ENCODE results near the gene ALX4.

The ALX4 gene

DNA sequence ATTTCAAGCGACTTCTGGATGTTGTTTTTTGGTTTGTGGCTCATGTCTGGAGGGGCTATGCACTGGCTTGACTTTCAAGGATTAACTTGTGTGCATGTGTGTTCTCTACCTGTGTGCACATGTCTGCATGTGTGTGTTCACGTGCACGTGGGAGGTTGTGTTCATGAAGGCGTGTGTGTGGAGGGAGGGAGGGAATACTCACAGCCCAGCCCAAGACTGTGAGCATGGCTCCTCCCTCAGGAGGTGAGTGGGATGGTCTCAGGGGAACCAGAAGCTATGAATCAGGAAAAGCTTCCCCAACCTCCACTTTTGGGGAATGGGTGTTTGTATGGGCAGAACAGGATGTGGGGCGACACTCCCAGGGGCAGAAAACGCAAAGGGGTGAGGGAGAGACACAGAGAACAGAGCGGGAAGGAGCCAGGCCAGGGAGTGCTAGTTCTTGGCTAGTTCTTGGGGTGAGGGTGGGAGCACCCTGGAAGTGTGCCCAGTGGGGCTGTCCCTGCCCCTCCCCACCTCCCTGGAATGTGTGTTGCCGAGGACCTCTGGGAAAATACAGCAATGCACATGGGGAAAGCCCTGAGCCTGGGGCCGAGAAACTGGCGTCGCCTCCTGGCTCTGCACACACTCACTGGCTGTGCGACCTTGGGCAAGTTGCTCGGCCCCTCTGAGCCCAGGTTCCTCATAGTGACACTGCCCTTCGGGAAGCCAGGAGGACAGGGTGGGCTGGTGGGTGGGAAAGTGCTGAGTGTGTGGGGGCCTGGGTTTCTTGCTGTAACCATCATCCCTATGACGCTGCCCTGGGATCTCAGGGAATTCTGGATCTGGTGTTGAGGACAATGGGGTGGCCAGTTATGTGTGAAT, 16.9 kb upstream of the ALX4 start:
- H4K20me1 ChIP-seq (ENCODE audit: insufficient read depth), result no peaks in the 10 kb centered on the region
- H2AFZ ChIP-seq (ENCODE audit: low read depth), result no peak overlapping the region
- no peak overlapping the region for H3K9ac ChIP-seq
- H3K4me1 ChIP-seq (ENCODE audit: low read depth, poor library complexity, severe bottlenecking), result no peaks in the 10 kb centered on the region
- H3K4me3 ChIP-seq (IDR thresholded peaks at IDR 0.05; ENCODE audit: insufficient read depth, low read depth, low read length), result no peak overlapping the region
- H3K27me3 ChIP-seq (ENCODE audit: insufficient read depth, low read depth), result 0 out of 2 replicates have a peak, but pooled peaks cover 3% of the 10 kb centered on the region
- H3K27ac ChIP-seq, result no peak overlapping the region
- H3K4me2 ChIP-seq, result no peak overlapping the region
- H3K79me2 ChIP-seq (ENCODE audit: insufficient read depth, low read depth), result no peaks in the 10 kb centered on the region
- TF ChIP-seq, protein P1, sequence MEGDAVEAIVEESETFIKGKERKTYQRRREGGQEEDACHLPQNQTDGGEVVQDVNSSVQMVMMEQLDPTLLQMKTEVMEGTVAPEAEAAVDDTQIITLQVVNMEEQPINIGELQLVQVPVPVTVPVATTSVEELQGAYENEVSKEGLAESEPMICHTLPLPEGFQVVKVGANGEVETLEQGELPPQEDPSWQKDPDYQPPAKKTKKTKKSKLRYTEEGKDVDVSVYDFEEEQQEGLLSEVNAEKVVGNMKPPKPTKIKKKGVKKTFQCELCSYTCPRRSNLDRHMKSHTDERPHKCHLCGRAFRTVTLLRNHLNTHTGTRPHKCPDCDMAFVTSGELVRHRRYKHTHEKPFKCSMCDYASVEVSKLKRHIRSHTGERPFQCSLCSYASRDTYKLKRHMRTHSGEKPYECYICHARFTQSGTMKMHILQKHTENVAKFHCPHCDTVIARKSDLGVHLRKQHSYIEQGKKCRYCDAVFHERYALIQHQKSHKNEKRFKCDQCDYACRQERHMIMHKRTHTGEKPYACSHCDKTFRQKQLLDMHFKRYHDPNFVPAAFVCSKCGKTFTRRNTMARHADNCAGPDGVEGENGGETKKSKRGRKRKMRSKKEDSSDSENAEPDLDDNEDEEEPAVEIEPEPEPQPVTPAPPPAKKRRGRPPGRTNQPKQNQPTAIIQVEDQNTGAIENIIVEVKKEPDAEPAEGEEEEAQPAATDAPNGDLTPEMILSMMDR (conservative IDR thresholded peaks at IDR 0.05; ENCODE audit: low read depth, low read length), result no peak
- H3K36me3 ChIP-seq (ENCODE audit: insufficient read depth), result no peaks in the 10 kb centered on the region

GRCh38 chr11:44325698-44326097, 15.8 kb upstream of the ALX4 start:
- peaks cover 8% of the 10 kb centered on the region; the same call in 1 of the 2 replicates for H3K27me3 ChIP-seq (ENCODE audit: insufficient read depth, low read depth)
- H3K4me1 ChIP-seq (ENCODE audit: low read depth, poor library complexity, severe bottlenecking), result no peaks in the 10 kb centered on the region
- H3K4me3 ChIP-seq (IDR thresholded peaks at IDR 0.05; ENCODE audit: insufficient read depth, low read depth, low read length), result no peak overlapping the region
- no peaks in the 10 kb centered on the region for H4K20me1 ChIP-seq (ENCODE audit: insufficient read depth)
- no peak overlapping the region for H3K4me2 ChIP-seq
- no peak overlapping the region for H2AFZ ChIP-seq (ENCODE audit: low read depth)
- TF ChIP-seq, protein P1 (conservative IDR thresholded peaks at IDR 0.05; ENCODE audit: low read depth, low read length), result no peak
- no peak overlapping the region for H3K27ac ChIP-seq
- no peak overlapping the region for H3K9ac ChIP-seq
- H3K36me3 ChIP-seq (ENCODE audit: insufficient read depth), result no peaks in the 10 kb centered on the region
- H3K79me2 ChIP-seq (ENCODE audit: insufficient read depth, low read depth), result no peaks in the 10 kb centered on the region

DNA sequence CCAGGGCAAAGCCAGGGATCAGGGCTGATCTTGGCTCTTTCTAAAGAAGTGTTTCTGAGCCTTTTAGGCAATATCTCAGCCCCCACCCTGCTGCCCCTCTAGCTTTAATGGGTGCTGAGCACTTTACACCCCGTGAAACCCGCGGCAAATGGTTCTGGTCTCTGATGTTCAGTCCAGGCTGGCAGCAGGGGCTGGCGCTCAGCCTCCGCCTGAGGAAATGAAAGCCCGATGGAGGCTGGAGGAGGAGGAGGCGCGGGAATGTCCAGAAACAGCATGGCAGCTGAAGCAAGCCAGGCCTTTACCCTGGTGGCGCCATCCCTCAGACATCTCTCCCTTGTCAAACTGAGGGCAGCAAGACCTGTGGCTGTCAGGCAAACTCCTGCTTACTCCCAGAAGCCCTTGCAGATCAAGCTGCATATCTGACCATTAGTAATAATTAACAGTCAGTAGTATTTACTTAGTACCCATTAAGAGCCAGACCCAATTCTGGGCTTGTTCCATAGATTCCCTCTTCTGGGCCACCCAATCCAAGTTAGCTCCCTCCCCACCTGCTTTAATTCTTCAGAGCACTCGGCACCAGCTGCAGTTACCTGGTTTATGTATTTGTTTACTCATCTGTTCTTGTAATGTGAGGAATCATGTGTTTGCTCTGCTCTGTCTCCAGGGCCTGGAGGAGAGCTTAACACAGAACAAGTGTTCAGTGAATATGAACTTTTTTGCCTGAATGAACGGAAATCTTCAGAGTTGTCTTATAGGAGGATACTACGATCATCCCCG, 15.0 kb upstream of the ALX4 start:
- Histone ChIP-seq H3K36me3 (ENCODE audit: insufficient read depth) (no peaks in the 10 kb centered on the region), H3K4me1 (ENCODE audit: low read depth, poor library complexity, severe bottlenecking) (no peaks in the 10 kb centered on the region), H3K4me3 (IDR thresholded peaks at IDR 0.05; ENCODE audit: insufficient read depth, low read depth, low read length) (no peak overlapping the region), H3K79me2 (ENCODE audit: insufficient read depth, low read depth) (no peaks in the 10 kb centered on the region), H3K9ac (no peak overlapping the region), H3K27ac (no peak overlapping the region), H2AFZ (ENCODE audit: low read depth) (no peak overlapping the region), H3K27me3 (ENCODE audit: insufficient read depth, low read depth) (peaks cover 8% of the 10 kb centered on the region; the same call in 1 of the 2 replicates), H4K20me1 (ENCODE audit: insufficient read depth) (no peaks in the 10 kb centered on the region), H3K4me2 (no peak overlapping the region)
- TF ChIP-seq, protein P1 (conservative IDR thresholded peaks at IDR 0.05; ENCODE audit: low read depth, low read length), result no peak

- Histone ChIP-seq H3K4me1 (ENCODE audit: low read depth, poor library complexity, severe bottlenecking) (no peaks in the 10 kb centered on the region), H3K27ac (no peak overlapping the region), H3K36me3 (ENCODE audit: insufficient read depth) (no peaks in the 10 kb centered on the region)
Measured at GRCh38 chr11:44324222-44324621, 14.3 kb upstream of the ALX4 start.

More at GRCh38 chr11:44324222-44324621, 14.3 kb upstream of the ALX4 start:
- Histone ChIP-seq H3K4me3 (IDR thresholded peaks at IDR 0.05; ENCODE audit: insufficient read depth, low read depth, low read length) (no peak overlapping the region), H4K20me1 (ENCODE audit: insufficient read depth) (no peaks in the 10 kb centered on the region), H3K27me3 (ENCODE audit: insufficient read depth, low read depth) (peaks cover 8% of the 10 kb centered on the region; the same call in 1 of the 2 replicates), H3K79me2 (ENCODE audit: insufficient read depth, low read depth) (no peaks in the 10 kb centered on the region), H2AFZ (ENCODE audit: low read depth) (no peak overlapping the region), H3K9ac (no peak overlapping the region), H3K4me2 (no peak overlapping the region)
- TF ChIP-seq, protein P1 (conservative IDR thresholded peaks at IDR 0.05; ENCODE audit: low read depth, low read length), result no peak
